Measurements from ENCODE around the gene OR1S2. TPM values are rescaled to one million over a fixed set of nuclear protein-coding genes. Genes with fewer than 3 reads are reported as not detected.

OR1S2 gene
- total and polyA plus RNA-seq, 9 of the 15 experiments (the other 6 are each of a cell fraction or from before 2014, with no cell fraction given) = not detected

- H3K27ac ChIP-seq (ENCODE audit: extremely low read depth, low read depth, low read length) = no peak overlapping the region
- no peaks in the 10 kb centered on the region for H3K9me3 ChIP-seq (replicated peaks; ENCODE audit: control insufficient read depth, insufficient read depth, low read depth, low read length)
- H4K20me1 ChIP-seq (replicated peaks; ENCODE audit: control insufficient read depth, insufficient read depth, low read length) = no peaks in the 10 kb centered on the region
- H3K79me2 ChIP-seq (ENCODE audit: control insufficient read depth, insufficient read depth, low read length) = no peaks in the 10 kb centered on the region
- no peak overlapping the region for H3K4me2 ChIP-seq (ENCODE audit: insufficient read depth, low read length)
- no peak overlapping the region for H3K9ac ChIP-seq (ENCODE audit: insufficient read depth in 1 of 2, low read depth in 2 of 2, low read length in 2 of 2)
- DNase-seq (ENCODE audit: extremely low read depth in 1 of 4, low spot score in 3 of 4) (no peak), FAIRE-seq (no peak), ATAC-seq (no peak)
- no peak for TF ChIP-seq SUPT5H (IDR thresholded peaks at IDR 0.05)
- TF ChIP-seq, protein P1, sequence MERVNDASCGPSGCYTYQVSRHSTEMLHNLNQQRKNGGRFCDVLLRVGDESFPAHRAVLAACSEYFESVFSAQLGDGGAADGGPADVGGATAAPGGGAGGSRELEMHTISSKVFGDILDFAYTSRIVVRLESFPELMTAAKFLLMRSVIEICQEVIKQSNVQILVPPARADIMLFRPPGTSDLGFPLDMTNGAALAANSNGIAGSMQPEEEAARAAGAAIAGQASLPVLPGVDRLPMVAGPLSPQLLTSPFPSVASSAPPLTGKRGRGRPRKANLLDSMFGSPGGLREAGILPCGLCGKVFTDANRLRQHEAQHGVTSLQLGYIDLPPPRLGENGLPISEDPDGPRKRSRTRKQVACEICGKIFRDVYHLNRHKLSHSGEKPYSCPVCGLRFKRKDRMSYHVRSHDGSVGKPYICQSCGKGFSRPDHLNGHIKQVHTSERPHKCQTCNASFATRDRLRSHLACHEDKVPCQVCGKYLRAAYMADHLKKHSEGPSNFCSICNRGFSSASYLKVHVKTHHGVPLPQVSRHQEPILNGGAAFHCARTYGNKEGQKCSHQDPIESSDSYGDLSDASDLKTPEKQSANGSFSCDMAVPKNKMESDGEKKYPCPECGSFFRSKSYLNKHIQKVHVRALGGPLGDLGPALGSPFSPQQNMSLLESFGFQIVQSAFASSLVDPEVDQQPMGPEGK (CRISPR knock-in tag; IDR thresholded peaks at IDR 0.05; ENCODE audit: borderline replicate concordance) = no peak
- no peak for TF ChIP-seq ZNF57 (CRISPR knock-in tag; IDR thresholded peaks at IDR 0.05)
- TF ChIP-seq BRD9 (IDR thresholded peaks at IDR 0.05; ENCODE audit: low read depth, partially characterized antibody) = no peak
- no TSS peak for BruUV-seq (replicated peaks)
- H3K9me1 ChIP-seq (ENCODE audit: control insufficient read depth, insufficient read depth, low read length) = no peaks in the 10 kb centered on the region
- POLR2A ChIA-PET = no interaction called here
- under 1% methylated on average over 7 of the region's 7 CpGs for WGBS (ENCODE audit: insufficient coverage, low coverage, missing lambda C conversion rate)
- H3K4me3 ChIP-seq = no peak overlapping the region
- H2AFZ ChIP-seq (ENCODE audit: low read depth, low read length) = no peak overlapping the region
- CTCF ChIA-PET (ENCODE audit: low intra/inter-chr PET ratio) = no interaction called here
- no peaks in the 10 kb centered on the region for H3K36me3 ChIP-seq (ENCODE audit: control insufficient read depth, insufficient read depth, low read length)
- no peaks in the 10 kb centered on the region for H3K27me3 ChIP-seq (ENCODE audit: control insufficient read depth in 2 of 2, insufficient read depth in 2 of 2, low read length in 2 of 2)
- H3K4me1 ChIP-seq (replicated peaks in 1 of 2; ENCODE audit: control insufficient read depth in 2 of 2, insufficient read depth in 2 of 2, low read length in 2 of 2) = no peaks in the 10 kb centered on the region
- intact Hi-C loops (cut with micrococcal nuclease) (no loop called here), in situ Hi-C loops (cut with MboI) (no loop called here)
These were observed 38.3 kb downstream of the OR1S2 start for GRCh38 chr11:58165504-58166106.
